Stimulated activated CD4-positive, alpha-beta T cell treated with anti-CD3 and anti-CD28 coated beads, Interleukin-1b, Interleukin-23, amount 100 ng/mL, for 1 hour (primary cell): ENCODE data around the gene HRAS.

Experiments used
- DNase-seq, 2 donors: peaks; one replicate each; pipeline ENCODE4 v3.0.0-alpha.2; 2020; ENCODE audit warnings: low read depth in 2 of 2

HRAS gene

GRCh38 chr11:567629-568292, 32.4 kb upstream of the HRAS start:
- DNase-seq = no peak

- DNase-seq = no peak
Measured at GRCh38 chr11:567011-567628, 31.7 kb upstream of the HRAS start.

GRCh38 chr11:565921-566509, 30.6 kb upstream of the HRAS start:
- no peak for DNase-seq

GRCh38 chr11:563812-564578, 28.6 kb upstream of the HRAS start:
- no peak for DNase-seq

- no peak for DNase-seq
Measured at GRCh38 chr11:563066-563811, 27.9 kb upstream of the HRAS start.

GRCh38 chr11:562046-562645, 26.8 kb upstream of the HRAS start:
- DNase-seq = no peak

- DNase-seq = no peak
Measured at GRCh38 chr11:561148-562003, 26.0 kb upstream of the HRAS start.

GRCh38 chr11:560305-561147, 25.1 kb upstream of the HRAS start, which contains the start of the genes LMNTD2 and RASSF7:
Gene LMNTD2 (minus strand): TSS chr11:560738. CDS start chr11:560716, 22 bp downstream.
Gene RASSF7 (plus strand): TSS chr11:560970. CDS start chr11:561769, 799 bp downstream.
- peak; percentile 96 for DNase-seq

- DNase-seq = no peak
Measured at GRCh38 chr11:559712-560304, 24.4 kb upstream of the HRAS start.

GRCh38 chr11:559020-559620, 23.7 kb upstream of the HRAS start:
- DNase-seq = no peak

- DNase-seq = no peak
Measured at GRCh38 chr11:558503-558902, 23.1 kb upstream of the HRAS start.

- no peak for DNase-seq
Measured at GRCh38 chr11:557328-558132, 22.2 kb upstream of the HRAS start.

- no peak for DNase-seq
Measured at GRCh38 chr11:556662-557256, 21.4 kb upstream of the HRAS start.

- no peak for DNase-seq
Measured at GRCh38 chr11:555780-556661, 20.6 kb upstream of the HRAS start.

GRCh38 chr11:555227-555779, 19.9 kb upstream of the HRAS start:
- no peak for DNase-seq
